HEK293 (cell line): ENCODE measurements around the gene PPP1R14C.

ENCODE experiments used
- BCL11A ChIP-seq: fragments of 450-650 bp; formaldehyde crosslinking; IDR thresholded peaks from 2 replicates; pipeline ENCODE4 v1.5.1; 2016; ENCODE audit warnings: low read depth, missing biosample characterization, missing genetic modification characterization
- CTCF ChIP-seq: fragments of 450-650 bp; formaldehyde crosslinking; IDR thresholded peaks from 2 replicates; pipeline ENCODE4 v1.5.1; 2016; ENCODE audit warnings: missing biosample characterization, missing genetic modification characterization
- HIC1 ChIP-seq: fragments of 450-650 bp; formaldehyde crosslinking; IDR thresholded peaks from 2 replicates; pipeline ENCODE4 v1.5.1; 2016; ENCODE audit warnings: missing biosample characterization, missing genetic modification characterization
- MEIS1 ChIP-seq: sonication (generic); formaldehyde crosslinking; IDR thresholded peaks from 2 replicates; pipeline ENCODE4 v1.8.1; 2022; ENCODE audit warnings: missing genetic modification reagents, mild to moderate bottlenecking, borderline replicate concordance
- OSR2 ChIP-seq: fragments of 450-650 bp; formaldehyde crosslinking; IDR thresholded peaks from 2 replicates; pipeline ENCODE4 v1.5.1; 2016; ENCODE audit warnings: missing biosample characterization, missing genetic modification characterization
- SALL2 ChIP-seq: fragments of 450-650 bp; formaldehyde crosslinking; IDR thresholded peaks from 2 replicates; pipeline ENCODE4 v1.5.0; 2017; ENCODE audit warnings: missing biosample characterization, mild to moderate bottlenecking, missing genetic modification characterization, borderline replicate concordance
- SETDB1 ChIP-seq: IDR thresholded peaks from one replicate; pipeline ENCODE4 v1.6.1; 2017; ENCODE audit warnings: mild to moderate bottlenecking, low read length, moderate library complexity, mixed read lengths; ENCODE audit not compliant: insufficient read length
- ZBTB7A ChIP-seq: fragments of 450-650 bp; formaldehyde crosslinking; IDR thresholded peaks from 2 replicates; pipeline ENCODE4 v1.5.1; 2016; ENCODE audit warnings: low read depth, missing biosample characterization, missing genetic modification characterization
- ZNF112 ChIP-seq: fragments of 450-650 bp; formaldehyde crosslinking; IDR thresholded peaks from 2 replicates; pipeline ENCODE4 v1.5.0; 2017; ENCODE audit warnings: missing biosample characterization, missing genetic modification characterization
- ZNF169 ChIP-seq: fragments of 450-650 bp; formaldehyde crosslinking; IDR thresholded peaks from 2 replicates; pipeline ENCODE4 v1.5.1; 2016; ENCODE audit warnings: missing biosample characterization, missing genetic modification characterization
- ZNF26 ChIP-seq: fragments of 450-650 bp; formaldehyde crosslinking; IDR thresholded peaks from 2 replicates; pipeline ENCODE4 v1.5.1; 2016; ENCODE audit warnings: missing biosample characterization, missing genetic modification characterization
- ZNF391 ChIP-seq: fragments of 450-650 bp; formaldehyde crosslinking; IDR thresholded peaks from 2 replicates; pipeline ENCODE4 v1.5.1; 2016; ENCODE audit warnings: low read depth, missing biosample characterization, missing genetic modification characterization, borderline replicate concordance
- ZNF404 ChIP-seq: fragments of 450-650 bp; formaldehyde crosslinking; IDR thresholded peaks from 2 replicates; pipeline ENCODE4 v1.5.1; 2017; ENCODE audit warnings: missing biosample characterization, missing genetic modification characterization
- ZNF501 ChIP-seq: fragments of 450-650 bp; formaldehyde crosslinking; IDR thresholded peaks from 2 replicates; pipeline ENCODE4 v1.5.1; 2016; ENCODE audit warnings: missing biosample characterization, missing genetic modification characterization
- ZNF561 ChIP-seq: fragments of 450-650 bp; IDR thresholded peaks from 2 replicates; pipeline ENCODE4 v1.5.1; 2018; ENCODE audit warnings: missing biosample characterization, missing genetic modification characterization, borderline replicate concordance
- ZNF571 ChIP-seq: fragments of 450-650 bp; formaldehyde crosslinking; IDR thresholded peaks from 2 replicates; pipeline ENCODE4 v1.5.0; 2017; ENCODE audit warnings: missing biosample characterization, missing genetic modification characterization
- ZNF585B ChIP-seq: fragments of 450-650 bp; formaldehyde crosslinking; IDR thresholded peaks from 2 replicates; pipeline ENCODE4 v1.5.1; 2016; ENCODE audit warnings: missing biosample characterization, missing genetic modification characterization
- ZNF600 ChIP-seq: fragments of 450-650 bp; formaldehyde crosslinking; IDR thresholded peaks from 2 replicates; pipeline ENCODE4 v1.5.1; 2016; ENCODE audit warnings: missing biosample characterization, missing genetic modification characterization
- ZNF624 ChIP-seq: fragments of 450-650 bp; formaldehyde crosslinking; IDR thresholded peaks from 2 replicates; pipeline ENCODE4 v1.5.1; 2017; ENCODE audit warnings: missing biosample characterization, missing genetic modification characterization
- ZNF654 ChIP-seq: fragments of 450-650 bp; formaldehyde crosslinking; IDR thresholded peaks from 2 replicates; pipeline ENCODE4 v1.5.1; 2016; ENCODE audit warnings: low read depth, missing biosample characterization, missing genetic modification characterization
- ZNF692 ChIP-seq: fragments of 450-650 bp; formaldehyde crosslinking; IDR thresholded peaks from 2 replicates; pipeline ENCODE4 v1.5.1; 2016; ENCODE audit warnings: missing biosample characterization, missing genetic modification characterization
- ZNF747 ChIP-seq: fragments of 450-650 bp; formaldehyde crosslinking; IDR thresholded peaks from 2 replicates; pipeline ENCODE4 v1.5.1; 2016; ENCODE audit warnings: missing biosample characterization, missing genetic modification characterization
- ZNF776 ChIP-seq: fragments of 450-650 bp; formaldehyde crosslinking; IDR thresholded peaks from 2 replicates; pipeline ENCODE4 v1.5.0; 2017; ENCODE audit warnings: missing biosample characterization, missing genetic modification characterization, borderline replicate concordance
- TF ChIP-seq, protein P1 (sequence below): fragments of 450-650 bp; formaldehyde crosslinking; IDR thresholded peaks from 2 replicates; pipeline ENCODE4 v1.5.1; 2016; ENCODE audit warnings: missing biosample characterization, missing genetic modification characterization
- TF ChIP-seq, protein P2 (sequence below): fragments of 450-650 bp; formaldehyde crosslinking; conservative IDR thresholded peaks from 2 replicates; pipeline ENCODE4 v1.5.1; 2016; ENCODE audit warnings: low read depth, missing biosample characterization, missing genetic modification characterization

Gene PPP1R14C

GRCh38 chr6:150134280-150134920 is 8.4 kb upstream of the PPP1R14C start (continued):
- TF ChIP-seq ZNF624 (tag by site-specific recombination), result no peak
- no peak for TF ChIP-seq CTCF (tag by site-specific recombination)
- TF ChIP-seq ZNF112 (tag by site-specific recombination), result no peak
- peak; percentile 82 for TF ChIP-seq ZNF600
- no peak for TF ChIP-seq ZNF654
- TF ChIP-seq HIC1 (tag by site-specific recombination), result no peak
- TF ChIP-seq ZNF404, result no peak
- TF ChIP-seq ZNF692 (tag by site-specific recombination), result peak; percentile 71; the same call in 1 of the 2 replicates
- no peak for TF ChIP-seq ZNF169 (tag by site-specific recombination)
- TF ChIP-seq ZNF561 (tag by site-specific recombination), result 0 out of 2 replicates have a peak, but pooled peaks have one; percentile 10
- peak; percentile 91 for TF ChIP-seq OSR2 (tag by site-specific recombination)
- no peak for TF ChIP-seq ZNF26
- no peak for TF ChIP-seq SALL2 (tag by site-specific recombination)
- TF ChIP-seq, protein P1, sequence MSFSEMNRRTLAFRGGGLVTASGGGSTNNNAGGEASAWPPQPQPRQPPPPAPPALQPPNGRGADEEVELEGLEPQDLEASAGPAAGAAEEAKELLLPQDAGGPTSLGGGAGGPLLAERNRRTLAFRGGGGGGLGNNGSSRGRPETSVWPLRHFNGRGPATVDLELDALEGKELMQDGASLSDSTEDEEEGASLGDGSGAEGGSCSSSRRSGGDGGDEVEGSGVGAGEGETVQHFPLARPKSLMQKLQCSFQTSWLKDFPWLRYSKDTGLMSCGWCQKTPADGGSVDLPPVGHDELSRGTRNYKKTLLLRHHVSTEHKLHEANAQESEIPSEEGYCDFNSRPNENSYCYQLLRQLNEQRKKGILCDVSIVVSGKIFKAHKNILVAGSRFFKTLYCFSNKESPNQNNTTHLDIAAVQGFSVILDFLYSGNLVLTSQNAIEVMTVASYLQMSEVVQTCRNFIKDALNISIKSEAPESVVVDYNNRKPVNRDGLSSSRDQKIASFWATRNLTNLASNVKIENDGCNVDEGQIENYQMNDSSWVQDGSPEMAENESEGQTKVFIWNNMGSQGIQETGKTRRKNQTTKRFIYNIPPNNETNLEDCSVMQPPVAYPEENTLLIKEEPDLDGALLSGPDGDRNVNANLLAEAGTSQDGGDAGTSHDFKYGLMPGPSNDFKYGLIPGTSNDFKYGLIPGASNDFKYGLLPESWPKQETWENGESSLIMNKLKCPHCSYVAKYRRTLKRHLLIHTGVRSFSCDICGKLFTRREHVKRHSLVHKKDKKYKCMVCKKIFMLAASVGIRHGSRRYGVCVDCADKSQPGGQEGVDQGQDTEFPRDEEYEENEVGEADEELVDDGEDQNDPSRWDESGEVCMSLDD, result no peak
- TF ChIP-seq BCL11A (tag by site-specific recombination), result peak; percentile 92
- 0 out of 2 replicates have a peak, but pooled peaks have one; percentile 69 for TF ChIP-seq ZNF501 (tag by site-specific recombination)
- TF ChIP-seq, protein P2, sequence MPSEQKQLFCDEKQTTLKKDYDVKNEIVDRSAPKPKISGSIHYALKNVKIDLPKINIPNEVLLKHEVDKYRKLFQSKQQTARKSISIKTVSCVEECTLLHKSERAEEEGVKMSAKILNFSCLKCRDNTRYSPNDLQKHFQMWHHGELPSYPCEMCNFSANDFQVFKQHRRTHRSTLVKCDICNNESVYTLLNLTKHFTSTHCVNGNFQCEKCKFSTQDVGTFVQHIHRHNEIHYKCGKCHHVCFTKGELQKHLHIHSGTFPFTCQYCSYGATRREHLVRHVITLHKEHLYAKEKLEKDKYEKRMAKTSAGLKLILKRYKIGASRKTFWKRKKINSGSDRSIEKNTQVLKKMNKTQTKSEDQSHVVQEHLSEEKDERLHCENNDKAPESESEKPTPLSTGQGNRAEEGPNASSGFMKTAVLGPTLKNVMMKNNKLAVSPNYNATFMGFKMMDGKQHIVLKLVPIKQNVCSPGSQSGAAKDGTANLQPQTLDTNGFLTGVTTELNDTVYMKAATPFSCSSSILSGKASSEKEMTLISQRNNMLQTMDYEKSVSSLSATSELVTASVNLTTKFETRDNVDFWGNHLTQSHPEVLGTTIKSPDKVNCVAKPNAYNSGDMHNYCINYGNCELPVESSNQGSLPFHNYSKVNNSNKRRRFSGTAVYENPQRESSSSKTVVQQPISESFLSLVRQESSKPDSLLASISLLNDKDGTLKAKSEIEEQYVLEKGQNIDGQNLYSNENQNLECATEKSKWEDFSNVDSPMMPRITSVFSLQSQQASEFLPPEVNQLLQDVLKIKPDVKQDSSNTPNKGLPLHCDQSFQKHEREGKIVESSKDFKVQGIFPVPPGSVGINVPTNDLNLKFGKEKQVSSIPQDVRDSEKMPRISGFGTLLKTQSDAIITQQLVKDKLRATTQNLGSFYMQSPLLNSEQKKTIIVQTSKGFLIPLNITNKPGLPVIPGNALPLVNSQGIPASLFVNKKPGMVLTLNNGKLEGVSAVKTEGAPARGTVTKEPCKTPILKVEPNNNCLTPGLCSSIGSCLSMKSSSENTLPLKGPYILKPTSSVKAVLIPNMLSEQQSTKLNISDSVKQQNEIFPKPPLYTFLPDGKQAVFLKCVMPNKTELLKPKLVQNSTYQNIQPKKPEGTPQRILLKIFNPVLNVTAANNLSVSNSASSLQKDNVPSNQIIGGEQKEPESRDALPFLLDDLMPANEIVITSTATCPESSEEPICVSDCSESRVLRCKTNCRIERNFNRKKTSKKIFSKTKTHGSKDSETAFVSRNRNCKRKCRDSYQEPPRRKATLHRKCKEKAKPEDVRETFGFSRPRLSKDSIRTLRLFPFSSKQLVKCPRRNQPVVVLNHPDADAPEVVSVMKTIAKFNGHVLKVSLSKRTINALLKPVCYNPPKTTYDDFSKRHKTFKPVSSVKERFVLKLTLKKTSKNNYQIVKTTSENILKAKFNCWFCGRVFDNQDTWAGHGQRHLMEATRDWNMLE (tag by site-specific recombination), result no peak
- no peak for TF ChIP-seq ZNF571 (tag by site-specific recombination)
- no peak for TF ChIP-seq ZNF776 (tag by site-specific recombination)
- no peak for TF ChIP-seq MEIS1 (CRISPR knock-in tag)
- no peak for TF ChIP-seq ZNF585B (tag by site-specific recombination)
- TF ChIP-seq ZNF747 (tag by site-specific recombination), result no peak
- peak; percentile 48; the same call in 1 of the 2 replicates for TF ChIP-seq ZNF391 (tag by site-specific recombination)
- peak; percentile 36 for TF ChIP-seq SETDB1
- no peak for TF ChIP-seq ZBTB7A (tag by site-specific recombination)
